CD4-positive, alpha-beta T cell treated with Interleukin-17A for 4 hours (primary cell): ENCODE results near the gene FAM180B.
"Not testable (repeated sequence)": the region's sequence is repeated elsewhere in the genome, so short reads cannot be mapped to it uniquely, and the experiment has no call there.

Source experiments
- DNase-seq: peaks from one replicate; pipeline ENCODE4 v3.0.0-alpha.2; 2020; ENCODE audit warnings: mixed read lengths

The FAM180B gene, protein sequence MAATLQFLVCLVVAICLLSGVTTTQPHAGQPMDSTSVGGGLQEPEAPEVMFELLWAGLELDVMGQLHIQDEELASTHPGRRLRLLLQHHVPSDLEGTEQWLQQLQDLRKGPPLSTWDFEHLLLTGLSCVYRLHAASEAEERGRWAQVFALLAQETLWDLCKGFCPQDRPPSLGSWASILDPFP

GRCh38 chr11:47586098-47586855 lies at the start of gene FAM180B:
Gene FAM180B (plus strand): TSS chr11:47586678. CDS start chr11:47586769, 91 bp downstream.
- DNase-seq: no peak

- DNase-seq: no peak
Observed at GRCh38 chr11:47536915-47537314, 49.6 kb upstream of the FAM180B start.

DNA sequence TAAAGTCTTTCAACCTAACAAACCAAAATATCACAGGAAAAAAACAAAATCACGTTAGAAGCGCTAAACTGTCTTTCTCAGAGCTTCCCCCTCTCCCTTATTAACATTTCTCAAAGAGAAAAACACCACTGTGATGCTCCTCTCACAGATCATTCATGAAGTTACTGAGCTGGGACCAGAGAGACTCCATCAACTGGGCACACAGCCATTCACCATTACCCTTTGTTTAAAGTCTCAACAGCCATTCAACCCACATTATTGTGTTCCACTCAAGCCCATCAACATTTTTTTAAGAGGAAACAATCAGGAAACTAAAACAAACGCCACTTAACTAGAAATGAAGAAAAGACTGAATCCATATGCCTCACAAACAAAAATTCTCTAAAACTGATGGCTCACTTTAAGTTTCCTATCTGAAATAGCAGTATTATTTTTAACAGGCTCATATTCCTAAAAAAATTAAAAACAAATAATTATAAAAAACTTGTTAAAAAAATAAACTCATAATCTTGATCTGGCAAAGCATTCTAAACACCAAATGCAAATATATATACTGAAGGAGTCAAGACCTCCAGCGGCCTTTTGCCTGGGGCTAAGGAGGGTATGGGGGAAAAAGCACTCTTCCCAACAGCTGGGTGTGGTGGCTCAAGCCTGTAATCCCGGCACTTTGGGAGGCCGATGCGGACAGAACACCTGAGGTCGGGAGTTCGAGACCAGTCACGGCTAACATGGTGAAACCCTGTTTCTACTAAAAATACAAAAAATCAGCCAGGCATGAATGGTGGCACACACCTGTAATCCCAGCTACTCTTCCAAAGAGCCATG lies 47.5 kb upstream of the FAM180B start:
- no peak for DNase-seq

- no peak for DNase-seq
Observed at GRCh38 chr11:47539681-47540039, 46.8 kb upstream of the FAM180B start.

- no peak for DNase-seq
Observed at GRCh38 chr11:47541070-47541469, 45.4 kb upstream of the FAM180B start.

- DNase-seq: no peak
Observed at GRCh38 chr11:47545298-47545697, 41.2 kb upstream of the FAM180B start.

- DNase-seq: not testable (repeated sequence)
Observed at GRCh38 chr11:47546274-47546673, 40.2 kb upstream of the FAM180B start.

DNA sequence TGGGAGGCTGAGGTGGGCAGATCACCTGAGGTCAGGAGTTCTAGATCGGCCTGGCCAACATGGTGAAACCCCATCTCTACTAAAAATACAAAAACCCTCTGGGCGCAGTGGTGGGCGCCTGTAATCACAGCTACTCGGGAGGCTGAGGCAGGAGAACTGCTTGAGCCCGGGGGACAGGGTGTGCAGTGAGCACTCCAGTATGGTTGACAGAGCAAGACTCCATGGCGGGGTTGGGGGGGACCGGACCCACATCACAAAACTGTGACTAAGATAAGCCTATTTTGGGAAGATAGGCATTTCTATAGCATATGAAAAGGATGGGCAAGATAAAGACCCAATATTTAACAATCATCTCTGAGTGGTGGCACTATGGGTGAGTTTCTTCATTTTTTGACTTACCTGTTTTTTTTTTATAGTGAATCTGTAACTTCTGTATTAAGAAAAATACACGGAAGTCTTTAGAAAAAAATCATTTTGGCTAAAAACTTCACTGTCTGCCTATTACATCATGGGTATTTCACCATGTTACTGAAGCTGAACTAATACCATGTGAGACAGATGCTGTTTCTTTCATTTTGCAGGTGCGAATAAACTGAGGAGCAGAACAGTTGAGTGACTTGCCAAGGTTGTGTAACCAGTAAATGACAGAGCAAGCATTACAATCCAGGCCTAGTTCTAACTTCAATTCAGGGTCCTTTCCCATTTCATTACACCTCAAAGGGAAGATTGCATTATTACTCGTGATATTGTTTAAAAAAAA lies 36.0 kb upstream of the FAM180B start:
- DNase-seq: no peak

DNA sequence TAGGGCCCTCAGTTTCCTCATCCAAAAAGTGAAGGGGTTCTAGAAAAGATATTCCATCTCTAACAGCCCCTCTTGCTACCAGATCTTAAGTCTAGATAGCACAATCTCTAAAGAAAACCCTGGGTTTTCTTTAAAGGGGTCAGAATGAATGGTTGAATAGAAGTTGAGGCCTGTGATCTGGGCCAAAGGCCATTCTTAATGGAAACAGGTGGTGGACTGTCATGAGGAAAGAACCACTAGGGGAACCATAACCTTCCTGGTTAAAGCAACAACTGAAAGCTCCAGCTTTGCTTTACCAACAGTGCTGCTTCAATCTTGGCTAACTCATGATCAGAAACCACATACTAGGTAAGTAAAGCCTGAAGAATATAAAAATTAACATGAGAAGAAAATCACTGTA lies 35.4 kb upstream of the FAM180B start:
- DNase-seq: no peak

GRCh38 chr11:47552056-47552565 lies 34.4 kb upstream of the FAM180B start:
- DNase-seq: peak; percentile 17

GRCh38 chr11:47552566-47553405 lies 33.7 kb upstream of the FAM180B start, which contains the start of gene CELF1:
Gene CELF1 (minus strand): TSS chr11:47553132. CDS start chr11:47499523, 53,609 bp downstream.
- DNase-seq: peak; percentile 92

GRCh38 chr11:47553406-47553743 lies 33.1 kb upstream of the FAM180B start:
- DNase-seq: no peak

GRCh38 chr11:47557004-47557403 lies 29.5 kb upstream of the FAM180B start:
- not testable (repeated sequence) for DNase-seq

GRCh38 chr11:47558695-47559094 lies 27.8 kb upstream of the FAM180B start:
- no peak for DNase-seq

GRCh38 chr11:47560426-47560825 lies 26.1 kb upstream of the FAM180B start:
- no peak for DNase-seq

- DNase-seq: not testable (repeated sequence)
Observed at GRCh38 chr11:47562393-47562792, 24.1 kb upstream of the FAM180B start.

- not testable (repeated sequence) for DNase-seq
Observed at GRCh38 chr11:47564366-47564765, 22.1 kb upstream of the FAM180B start.

DNA sequence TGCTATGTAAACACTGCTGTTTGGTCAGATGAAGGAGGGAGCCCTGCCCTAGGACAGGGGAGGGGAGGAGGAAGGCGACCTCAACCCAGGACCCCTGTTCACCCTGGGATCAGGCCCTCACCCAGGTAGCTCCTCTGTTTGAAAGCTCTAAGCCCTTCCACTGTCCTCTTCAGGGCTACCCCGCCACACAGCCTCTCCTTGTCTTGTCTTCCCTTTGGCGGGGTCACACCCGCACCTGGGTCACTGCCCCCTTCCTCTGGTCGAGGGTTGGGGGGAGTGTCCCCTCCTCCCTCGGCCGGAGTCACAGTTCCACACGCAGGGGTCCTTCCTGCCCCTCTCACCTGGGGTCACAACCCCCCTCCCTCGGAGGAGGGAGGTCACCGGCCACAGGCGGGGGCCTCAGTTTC lies 21.5 kb upstream of the FAM180B start:
- DNase-seq: no peak

DNA sequence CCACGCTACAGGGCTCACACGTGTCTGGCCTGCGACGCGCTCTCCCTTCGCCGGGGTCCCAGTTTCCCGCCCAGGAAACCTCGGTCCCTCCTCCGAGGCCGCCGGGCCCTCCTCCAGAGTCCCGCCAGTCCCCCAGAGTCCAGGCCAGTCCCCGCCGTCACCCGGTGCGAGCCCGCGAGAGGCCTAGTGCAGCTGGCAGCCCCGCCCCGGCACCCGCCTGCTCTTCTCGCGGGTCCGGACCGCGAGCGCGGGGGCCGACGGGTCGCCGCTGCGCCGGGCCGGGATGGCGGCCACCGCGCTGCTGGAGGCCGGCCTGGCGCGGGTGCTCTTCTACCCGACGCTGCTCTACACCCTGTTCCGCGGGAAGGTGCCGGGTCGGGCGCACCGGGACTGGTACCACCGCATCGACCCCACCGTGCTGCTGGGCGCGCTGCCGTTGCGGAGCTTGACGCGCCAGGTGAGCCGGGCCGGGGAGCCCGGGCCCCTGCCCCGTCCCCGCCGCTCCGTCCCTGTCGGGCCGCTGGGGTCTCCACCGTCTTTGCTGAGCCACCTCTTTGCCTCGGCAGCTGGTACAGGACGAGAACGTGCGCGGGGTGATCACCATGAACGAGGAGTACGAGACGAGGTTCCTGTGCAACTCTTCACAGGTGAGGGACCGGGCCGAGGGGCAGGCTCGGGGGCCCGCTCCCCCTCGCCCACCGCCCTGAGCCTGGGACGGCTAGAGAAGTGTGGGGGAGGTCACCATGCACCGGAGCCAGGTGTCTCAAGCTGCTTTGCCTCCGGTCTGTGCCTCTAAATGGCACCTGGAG lies 20.9 kb upstream of the FAM180B start, which contains the start of gene PTPMT1:
Gene PTPMT1 (plus strand): TSS at position 260 of the 809 bp plus-strand sequence. CDS start 24 bp downstream, at position 284.
- DNase-seq: peak; percentile 75

GRCh38 chr11:47566149-47566698 lies 20.3 kb upstream of the FAM180B start:
- DNase-seq: no peak
